GM18519 (cell line): Measurements from ENCODE around the gene PSMA7.

Experiments
- ATAC-seq: cut with Tn5 transposase; IDR thresholded peaks from one replicate; pipeline ENCODE4 v1.9.1; 2021; ENCODE audit warnings: mild to moderate bottlenecking, moderate library complexity; ENCODE audit not compliant: unreplicated experiment, low FRiP score

Gene PSMA7

DNA sequence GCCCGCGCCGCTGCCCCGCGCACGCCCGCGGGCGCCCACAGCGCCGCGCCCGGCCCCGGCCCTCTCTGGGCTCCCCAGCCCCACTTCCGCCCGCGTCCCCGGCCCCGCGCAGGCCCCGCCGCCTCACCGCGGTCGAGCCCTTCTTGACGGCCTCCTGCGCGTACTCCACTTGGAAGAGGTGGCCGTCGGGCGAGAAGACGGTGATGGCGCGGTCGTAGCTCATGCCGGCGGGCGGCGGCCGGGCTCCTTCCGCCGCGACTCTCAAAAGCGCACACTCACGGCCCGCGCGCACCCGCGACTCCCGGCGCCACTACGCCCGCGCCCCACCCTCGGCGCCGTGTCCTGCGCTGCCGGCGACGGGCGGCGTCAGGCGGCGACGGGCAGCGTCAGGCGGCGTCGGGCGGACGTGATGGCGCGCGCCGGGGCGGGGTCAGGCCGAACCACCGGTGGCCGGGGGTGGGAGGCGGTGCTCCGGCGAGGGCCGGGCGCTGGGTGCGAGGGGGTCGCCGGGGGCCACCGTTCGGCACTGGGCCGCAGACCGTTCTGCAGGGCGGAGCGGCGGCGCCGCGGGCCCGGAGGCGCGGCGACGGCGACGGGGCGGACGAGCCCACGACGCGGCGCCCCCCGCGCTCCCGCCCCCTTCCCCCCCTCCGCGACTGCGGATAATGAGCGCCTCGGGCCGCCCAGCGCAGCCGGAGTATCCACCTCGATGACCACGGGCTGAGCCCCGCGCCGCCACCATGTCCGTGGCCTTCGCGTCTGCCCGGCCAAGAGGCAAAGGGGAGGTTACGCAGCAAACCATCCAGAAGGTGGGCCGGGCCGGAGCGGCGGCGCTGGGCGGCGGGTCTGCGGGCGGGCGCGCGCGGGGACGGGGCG lies at the start of gene PSMA7, which contains the start of gene SS18L1:
TSS of gene PSMA7 (minus strand) at position 314 of the 876 bp plus-strand sequence. CDS start at position 223, 91 bp downstream.
TSS of gene SS18L1 (plus strand) at position 689 of the 876 bp plus-strand sequence. CDS start at position 741, 52 bp downstream.
- peak; percentile 61 for ATAC-seq

DNA sequence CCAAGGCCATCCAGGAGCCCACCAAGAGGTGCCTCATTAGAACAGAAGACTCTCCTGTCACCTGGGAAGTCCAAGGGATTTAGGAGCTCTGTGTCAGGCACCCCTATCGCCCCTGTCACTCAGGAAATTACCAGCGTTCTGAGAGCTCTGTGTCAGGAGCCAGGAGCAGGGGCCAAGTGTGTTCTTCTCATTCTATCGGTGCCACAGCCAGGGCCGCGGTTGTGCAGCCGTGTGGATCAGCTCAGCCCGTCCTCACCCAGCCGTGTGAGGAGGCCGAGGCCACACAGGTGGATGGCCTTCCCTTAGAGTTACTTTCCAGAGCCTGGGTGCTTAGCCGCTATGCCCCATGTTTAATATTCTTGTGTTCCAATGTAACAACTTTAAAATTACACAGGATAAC lies 49.4 kb upstream of the PSMA7 start:
- no peak for ATAC-seq

DNA sequence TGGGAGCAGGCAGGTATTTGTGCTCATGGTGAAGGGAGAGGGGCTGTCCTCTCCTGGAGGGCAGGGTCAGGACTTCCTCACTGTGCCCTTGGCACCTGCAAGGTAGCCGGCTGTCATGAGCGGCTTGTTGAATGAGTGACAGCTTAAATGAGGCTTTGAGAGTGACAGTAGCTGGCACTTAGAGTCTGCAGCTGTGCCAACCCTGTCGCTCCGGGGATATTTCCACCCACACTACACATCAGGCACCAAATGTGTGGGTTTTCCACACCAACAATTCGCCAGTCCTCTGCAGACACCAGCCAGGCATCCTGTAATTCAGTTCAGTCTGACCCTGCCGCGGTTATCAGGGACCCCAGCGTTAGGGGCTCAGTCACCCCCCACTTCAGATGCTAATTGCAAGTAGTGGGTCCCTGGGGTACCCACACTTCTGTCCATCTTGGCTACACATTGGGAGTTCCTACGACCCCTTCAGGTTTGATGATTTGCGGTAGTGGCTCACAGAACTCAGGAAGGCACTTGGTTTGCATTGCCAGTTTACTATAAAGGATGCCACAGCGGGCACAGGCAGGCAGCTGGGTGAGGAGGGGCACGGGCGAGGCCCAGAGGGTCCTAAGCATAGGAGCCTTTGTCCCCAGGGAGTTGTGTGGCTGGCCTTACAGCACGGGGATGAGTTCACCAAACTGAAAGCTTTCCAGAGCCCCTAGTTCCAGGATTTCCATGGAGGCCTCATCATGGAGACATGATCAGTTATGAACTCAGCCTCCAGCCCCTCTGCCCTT lies 48.8 kb upstream of the PSMA7 start:
- ATAC-seq, result no peak

DNA sequence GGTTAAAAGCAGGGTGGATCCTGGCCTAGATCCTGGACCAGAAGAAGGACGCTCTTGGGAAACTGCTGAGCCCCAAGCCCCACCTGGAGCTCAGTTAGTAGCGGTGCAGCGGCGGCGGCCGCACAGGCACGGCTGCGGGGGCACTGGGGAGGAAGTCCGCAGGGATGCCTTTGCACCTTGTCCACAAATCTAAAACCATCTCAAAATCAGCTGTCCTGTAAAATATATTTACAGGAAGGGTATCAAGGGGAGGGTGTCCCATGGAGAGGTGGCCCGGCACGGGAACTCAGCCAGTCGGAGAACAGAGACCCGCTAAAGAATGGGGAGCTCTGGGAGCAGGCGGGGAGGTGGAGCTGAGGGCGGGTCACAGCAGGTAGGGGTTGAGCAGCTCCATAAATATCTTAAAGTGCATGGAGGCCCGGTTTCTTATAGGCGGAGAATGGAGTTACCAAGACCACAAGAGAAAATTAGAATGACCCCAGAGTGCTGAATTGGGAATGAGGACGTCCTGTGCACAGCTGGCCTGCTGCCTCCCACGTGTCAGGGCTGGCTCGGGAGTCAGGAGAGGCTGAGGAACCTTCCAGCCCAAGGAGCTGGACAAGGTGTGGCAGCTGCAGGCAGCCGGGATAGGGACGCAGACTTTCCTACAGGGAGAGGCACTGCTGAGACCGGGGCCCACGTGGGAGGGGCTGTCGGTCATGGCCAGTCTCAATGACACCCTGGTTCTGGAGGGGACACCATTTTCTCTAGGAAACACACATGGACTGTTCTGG lies 47.6 kb upstream of the PSMA7 start:
- ATAC-seq, result no peak

DNA sequence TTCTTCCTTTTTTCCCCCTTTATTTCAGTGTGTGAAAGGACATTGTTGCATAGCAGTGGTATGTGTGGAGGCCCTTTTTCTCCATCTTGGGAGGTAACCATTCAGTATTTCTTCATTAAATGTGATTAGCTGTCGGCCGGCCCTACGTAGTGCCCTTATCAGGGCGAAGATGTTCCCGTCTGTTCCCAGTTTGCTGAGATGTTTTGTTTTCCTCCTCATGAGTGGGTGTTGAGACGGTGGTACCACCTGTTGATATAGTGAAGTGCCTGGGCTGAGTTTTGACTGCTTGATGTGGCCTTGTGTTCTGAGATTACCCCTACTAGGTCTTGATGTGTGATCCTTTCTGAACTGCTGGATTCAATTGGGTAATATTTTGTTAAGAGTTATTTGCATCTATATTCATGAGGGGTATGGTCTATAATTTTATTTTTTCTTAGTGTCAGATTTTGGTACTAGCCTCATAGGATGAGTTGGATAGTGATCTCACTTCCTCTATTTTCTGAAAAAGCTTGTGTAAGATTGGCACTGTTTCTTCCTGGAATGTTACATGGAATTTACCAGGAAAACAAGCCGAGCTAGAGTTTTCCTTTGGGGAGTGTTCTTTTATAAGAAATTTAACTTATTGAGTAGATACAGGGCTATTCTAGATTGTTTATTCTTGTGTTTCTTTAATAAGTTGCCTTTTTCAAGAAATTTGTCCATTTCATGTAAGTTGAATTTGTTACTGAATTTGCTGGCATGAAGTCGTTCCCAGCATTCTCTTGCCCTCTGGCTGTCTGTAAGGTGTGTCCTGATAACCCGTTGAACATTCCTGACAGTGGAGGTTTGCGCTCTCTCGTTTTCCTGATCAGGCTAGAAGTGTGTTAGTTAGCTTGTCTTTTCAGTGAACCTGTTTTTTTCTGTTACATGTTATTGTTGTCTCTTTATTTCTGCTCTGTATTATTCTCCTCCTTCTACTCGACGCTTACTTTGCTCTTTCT lies 44.0 kb upstream of the PSMA7 start:
- ATAC-seq, result no peak

DNA sequence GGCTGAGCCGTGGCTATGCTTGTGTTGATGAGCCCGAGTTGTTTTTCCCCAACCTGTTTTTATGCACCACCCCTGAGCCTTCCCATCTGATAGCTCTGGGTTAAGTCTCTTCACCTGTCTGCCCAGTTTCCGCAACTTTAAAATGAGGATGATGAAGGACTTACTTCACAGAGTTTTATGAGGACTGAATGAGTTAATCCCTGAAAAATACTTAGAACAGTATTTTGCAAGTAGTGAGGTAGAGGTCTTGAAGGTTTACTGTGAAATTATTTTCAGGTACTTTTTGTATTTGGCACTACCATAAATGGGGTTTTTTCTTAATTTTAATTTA lies 42.9 kb upstream of the PSMA7 start:
- no peak for ATAC-seq

DNA sequence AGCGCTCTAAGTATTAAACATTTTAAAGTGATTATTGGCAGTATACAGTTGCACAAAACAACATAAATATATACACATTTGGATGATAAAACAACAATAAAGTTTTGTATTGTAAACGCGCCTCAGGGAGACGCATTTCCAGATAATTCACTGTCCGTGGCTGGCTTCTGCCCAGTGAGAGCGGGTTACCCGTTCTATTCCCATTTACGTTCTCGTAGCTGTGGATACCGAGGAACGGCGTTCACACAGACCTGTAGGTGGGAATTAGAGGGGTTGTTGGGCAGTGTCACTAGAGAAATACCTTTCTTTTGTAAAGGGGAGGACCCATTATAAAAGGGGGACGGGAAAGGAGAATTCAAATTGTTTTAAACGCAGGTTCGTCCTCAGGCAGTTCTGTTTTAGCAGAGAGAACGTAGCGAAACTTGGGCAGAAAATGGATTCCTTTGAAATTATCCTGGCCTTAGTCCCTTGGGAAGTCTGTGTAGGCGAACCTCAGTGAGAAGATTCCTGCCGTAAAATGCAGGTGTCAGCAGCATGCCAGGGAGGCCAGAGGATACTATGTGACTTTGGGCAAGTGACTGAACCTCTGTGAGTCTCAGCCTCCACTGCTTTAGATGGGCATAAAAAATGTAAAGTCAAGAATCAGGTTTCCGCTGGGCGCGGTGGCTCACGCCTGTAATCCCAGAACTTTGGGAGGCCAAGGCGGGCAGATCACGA lies 40.4 kb upstream of the PSMA7 start:
- no peak for ATAC-seq

DNA sequence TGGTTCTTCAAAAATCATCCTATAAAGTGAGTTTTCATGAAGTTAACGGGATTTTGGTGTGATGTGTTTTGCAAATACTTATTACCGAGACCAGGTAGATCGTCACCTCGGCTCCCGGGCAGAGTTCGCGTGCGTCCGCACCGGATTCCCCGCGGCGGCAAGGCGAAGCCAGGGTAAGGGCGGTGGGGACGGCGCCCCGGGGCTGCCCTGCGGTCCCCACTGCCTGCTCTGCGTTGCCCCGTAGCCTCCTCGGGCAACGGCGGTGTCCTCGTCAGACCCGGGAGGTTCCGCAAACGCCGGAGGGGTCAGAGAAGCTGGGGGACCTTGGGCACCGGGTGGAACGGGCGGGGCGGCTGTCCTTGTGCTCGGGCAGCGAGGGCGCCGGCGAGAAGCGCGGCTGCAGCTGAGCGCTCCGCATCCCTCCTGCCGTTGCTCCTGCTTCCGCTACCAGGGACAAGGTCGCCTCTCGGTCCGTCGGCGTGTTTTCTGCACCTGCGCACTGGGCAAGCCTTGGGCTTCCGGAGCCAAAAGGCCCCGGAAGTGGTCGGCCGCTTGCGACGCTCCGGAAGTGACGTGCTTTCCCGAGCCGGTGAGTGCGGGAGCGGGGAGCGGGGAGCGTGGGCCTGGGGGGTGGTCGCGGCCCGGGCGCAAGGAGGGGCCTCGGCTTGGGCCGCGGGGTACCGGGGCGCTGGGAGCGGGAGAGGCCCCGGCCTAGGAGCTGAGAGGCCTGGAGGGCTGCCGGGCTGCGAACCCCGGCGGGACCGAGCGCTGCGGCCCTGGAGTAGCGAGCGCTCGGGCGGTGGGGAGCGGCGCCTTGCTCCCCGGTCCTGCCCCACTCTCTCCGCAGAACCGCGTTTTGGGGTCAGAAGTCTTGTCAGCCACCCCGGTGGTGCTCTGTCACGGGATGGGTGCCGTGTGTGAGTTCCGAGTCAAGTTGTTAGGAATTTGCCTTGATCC lies 39.6 kb upstream of the PSMA7 start, which contains the start of gene MTG2:
TSS of gene MTG2 (plus strand) at position 560 of the 957 bp plus-strand sequence. CDS start 10,393 bp downstream, outside the sequence.
- ATAC-seq, result peak; percentile 74

DNA sequence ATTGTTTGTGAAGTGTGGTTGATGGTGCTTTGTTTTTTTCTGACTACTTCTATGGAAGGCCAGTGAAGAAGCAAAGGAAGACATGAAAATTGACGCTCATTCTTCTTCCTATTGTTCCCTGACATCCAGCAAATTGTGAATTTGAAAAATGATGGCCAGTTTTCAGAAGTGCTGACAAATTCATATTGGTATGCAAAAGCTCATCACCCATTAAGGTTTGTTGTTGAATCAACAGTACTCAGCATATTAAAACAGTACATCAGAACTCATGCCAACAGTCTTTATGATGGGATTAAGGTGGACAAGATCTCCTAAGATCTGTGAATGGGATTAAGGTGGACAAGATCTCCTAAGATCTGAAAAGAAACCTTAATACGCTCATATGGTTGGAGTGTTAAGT lies 38.6 kb upstream of the PSMA7 start:
- ATAC-seq, result no peak

DNA sequence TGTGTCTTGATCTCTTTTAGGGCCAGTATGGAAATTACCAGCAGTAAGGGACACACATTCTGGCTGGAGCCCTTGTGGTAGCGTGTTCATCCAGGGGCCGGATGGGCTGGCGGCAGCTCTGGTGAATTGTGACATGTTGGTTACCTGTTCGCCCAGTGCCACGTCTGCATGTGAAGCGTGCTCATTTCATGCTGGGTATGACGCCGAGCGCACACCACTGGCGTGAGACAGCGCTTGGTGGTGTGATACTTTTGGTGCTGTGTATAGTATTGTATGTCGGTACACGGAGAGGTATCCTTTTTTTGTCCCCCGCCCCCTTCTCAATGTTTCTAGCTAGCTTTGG lies 35.9 kb upstream of the PSMA7 start:
- ATAC-seq, result no peak

DNA sequence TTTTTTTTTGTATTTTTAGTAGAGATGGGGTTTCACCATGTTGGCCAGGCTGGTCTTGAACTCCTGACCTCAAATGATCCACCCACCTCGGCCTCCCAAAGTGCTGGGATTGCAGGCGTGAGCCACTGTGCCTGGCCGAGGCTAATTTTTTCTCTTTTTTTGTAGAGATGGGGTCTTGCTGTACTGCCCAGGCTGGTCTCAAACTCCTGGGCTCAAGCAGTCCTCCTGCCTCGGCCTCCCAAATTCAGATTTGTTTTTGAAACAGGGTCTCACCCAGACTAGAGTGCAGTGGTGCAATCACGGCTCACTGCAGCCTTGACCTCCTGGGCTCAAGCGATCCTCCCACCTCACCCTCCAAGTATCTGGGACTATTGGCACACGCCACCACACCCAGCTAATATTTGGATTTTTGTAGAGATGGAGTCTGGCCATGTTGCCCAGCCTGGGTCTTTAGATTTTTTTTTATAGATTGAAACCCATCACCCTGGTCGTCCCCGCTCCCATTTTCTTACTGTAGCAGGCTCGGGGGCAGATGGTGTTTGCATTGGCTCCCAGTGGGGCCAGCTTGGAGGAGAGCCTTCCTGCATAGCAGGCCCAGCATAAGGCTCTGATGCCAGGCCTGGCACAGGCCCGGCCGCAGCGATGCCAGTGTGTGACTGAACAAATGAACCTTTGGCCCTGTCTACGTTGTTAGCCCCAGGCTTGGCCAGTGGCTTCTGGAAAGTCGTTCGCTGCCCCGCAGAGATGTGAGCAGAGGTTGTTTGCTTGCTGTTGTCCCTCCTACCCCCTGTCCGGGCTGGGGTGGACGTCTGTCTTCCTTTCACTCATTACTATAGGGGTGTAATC lies 35.3 kb upstream of the PSMA7 start:
- no peak for ATAC-seq

DNA sequence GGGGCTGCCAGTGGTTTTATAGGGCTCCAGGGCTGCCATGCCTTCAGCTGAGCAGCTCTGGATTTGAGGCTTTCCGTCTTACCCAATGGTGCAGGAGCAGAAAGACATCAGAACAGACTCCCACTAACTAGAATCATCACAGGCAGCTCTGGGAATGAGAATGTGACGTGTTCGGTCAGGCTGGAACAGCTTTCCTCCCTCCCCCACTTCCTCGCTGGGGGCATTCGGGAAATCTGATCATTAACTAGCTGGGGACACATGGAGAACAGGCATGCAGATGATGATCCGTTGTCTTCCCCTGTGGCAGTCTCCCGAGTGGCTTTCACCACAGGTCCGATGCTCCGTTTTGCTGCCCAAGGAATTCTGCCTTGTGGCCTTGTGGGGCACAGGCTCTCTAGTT lies 34.1 kb upstream of the PSMA7 start:
- no peak for ATAC-seq

DNA sequence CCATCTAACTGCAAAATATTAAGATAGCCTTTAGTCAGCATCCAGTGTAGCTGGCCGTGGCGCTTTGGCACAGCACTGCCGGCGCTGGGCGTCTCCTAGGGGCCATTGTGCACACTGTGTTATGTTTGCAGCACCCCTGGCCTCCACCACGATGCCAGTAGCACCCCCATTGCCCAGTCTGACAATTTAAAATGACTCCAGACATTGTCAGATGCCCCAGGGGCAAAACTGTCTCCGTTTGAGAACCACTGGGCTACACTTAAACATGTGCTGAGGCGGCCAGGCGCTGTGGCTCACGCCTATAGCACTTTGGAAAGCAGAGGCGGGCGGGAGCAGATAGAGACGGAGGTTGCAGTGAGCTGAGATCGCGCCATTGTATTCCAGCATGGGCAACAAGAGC lies 33.7 kb upstream of the PSMA7 start:
- ATAC-seq, result no peak

DNA sequence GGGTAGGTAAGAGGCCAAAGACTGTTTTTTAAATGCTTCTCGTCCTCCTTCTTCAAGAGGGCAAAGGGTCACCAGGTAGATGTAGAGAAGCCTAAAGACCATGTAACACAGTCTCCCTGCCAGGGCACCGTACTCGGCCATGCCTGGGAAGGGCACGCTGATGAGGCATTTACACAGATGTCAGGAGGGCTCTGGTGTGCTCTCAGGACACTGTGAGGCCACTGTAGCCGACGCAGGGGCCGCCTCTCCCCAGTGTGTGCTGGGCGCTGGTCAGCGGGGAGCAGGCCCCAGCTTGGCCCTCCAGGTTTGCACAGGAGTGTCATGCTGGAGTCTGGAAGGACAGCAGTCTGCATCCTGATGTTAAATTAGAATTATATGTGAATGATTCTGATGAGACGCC lies 32.5 kb upstream of the PSMA7 start:
- no peak for ATAC-seq

DNA sequence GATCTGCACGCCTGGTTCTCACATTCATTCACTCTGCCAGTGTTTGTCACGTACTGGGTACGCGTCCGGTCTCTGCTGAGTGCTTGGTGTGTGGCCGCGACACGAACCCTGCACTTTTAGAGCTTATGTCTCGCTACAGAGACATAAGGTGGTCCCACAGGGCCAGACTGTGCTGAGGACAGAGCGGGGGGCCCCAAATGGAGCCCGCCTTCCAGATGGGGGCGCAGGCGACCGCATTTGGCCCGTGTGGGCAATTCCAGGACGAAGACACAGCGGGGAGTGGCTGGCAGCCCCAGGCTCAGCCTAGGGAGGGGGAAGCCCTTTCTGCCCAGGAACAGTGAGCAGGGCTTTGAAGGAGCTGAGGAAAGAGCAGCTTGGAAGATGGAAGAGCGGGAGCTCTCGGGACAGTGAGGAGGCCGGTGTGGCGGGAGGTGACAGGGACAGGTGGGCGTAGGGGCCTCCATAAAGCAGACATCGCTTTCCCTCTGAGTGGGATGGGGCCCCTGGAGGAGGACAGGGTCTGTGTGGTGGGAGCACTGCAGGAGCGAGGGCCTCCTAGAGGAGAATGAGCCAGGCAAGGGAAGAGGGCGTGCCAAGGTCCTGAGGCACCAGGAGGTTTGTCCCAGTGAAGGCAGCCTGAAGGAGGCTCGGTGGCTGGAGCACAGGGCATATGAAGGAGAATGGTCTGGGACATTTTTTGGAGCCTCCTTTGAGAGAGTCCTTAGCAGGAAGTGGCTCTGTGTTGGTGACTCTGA lies 31.9 kb upstream of the PSMA7 start:
- no peak for ATAC-seq

DNA sequence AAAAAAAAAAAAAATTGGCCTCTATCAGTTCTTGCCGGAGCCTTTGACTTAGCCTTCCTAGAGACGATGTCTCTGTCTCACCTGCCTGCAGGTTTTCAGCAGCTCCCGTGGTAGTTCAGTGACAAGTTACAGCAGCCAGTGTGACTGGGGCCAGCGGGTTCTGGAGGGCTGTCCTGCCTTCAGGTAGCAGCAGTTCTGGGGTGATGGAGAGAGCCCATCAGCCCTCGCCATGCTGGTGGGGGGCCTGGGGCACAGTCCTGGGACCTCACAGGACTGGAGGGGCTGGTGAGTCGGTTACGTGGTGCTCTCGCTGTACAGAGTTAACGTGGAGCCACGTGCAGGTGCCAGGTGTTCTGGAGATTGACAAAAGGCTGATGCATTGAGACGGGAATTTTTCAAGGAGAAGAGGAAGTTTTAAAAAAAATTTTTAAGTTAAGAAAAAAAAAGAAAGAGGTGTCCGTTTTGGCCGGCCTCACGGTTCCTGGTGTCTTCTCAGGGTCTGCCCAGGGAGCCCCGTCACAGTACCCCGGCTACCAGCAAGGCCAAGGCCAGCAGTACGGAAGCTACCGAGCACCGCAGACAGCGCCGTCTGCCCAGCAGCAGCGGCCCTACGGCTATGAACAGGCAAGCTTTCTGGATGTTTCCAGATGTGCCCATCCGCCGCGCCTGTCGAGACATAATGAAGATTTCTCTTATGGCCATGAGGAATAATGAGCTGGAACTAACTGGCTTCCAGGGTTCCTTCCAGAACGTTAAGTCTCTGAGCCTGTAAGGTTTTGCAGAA lies 31.0 kb upstream of the PSMA7 start:
- no peak for ATAC-seq
